ENCODE results near the gene IFT80.

Gene IFT80

DNA sequence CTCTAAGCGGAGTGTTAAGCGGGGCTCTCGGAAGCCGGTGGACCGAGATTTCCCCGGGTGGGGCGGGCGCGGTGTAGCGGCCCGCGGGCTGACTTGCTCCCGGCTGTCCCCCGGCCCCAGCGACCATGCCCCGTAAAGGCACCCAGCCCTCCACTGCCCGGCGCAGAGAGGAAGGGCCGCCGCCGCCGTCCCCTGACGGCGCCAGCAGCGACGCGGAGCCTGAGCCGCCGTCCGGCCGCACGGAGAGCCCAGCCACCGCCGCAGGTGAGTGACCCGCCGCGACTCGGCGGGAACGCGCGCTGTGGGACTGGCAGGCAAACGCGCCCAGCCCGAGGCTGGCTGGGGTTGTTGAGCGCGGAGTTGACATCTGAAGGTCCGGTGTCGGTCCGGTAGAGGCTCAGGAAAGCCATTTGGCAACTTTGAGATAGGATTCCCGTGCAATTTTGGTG, 1.7 kb upstream of the IFT80 start:
- DNase-seq (ENCODE audit: low spot score): no peak

DNA sequence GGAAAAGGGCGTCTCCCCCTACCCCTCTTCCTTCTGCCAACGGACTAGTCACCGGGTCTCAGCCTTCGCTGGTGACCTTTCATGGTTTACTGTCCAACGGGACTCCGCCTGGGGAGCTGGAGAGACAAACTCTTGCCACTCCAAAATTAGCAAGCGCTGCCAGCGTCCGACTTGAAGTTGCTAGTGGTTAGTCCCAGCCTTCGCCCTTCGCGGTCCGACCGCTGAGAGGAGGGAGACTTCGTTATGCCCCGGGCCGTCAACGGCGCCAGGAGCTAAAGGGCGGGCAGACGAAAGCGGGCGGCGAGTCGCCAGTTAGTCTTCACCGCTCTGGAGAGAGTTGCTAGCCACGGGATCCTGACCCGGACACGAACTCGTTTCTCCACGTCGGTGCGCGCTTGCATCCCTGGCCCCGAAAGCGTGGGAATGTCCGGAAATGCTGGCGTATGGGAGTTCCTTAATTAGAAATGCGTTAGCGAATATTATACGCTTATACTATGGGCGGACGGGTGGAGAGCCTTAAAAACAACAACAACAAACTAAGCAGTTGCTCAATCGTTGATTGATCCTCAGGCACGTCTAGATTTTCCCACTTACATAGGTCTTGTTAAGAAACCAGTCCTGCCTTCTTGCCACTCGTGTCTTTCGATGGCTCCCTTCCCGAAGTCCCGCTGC, 1.1 kb upstream of the IFT80 start:
- no peak for DNase-seq (ENCODE audit: low spot score)

DNA sequence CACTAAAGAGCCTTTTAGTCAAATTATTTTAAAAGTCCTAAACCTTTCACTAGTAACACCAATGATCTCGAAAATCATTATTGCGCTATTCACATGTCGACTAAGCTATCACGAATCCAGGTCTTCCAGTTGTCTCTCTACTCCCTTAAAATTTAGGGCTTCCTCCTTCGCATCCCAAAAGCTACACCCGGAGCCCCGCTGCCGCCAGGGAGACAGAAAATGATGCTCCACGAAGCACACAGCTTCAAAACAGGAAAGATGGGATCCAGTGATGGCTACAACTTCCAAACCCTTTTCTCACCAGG, 253 bp downstream of the IFT80 start:
- no peak for DNase-seq (ENCODE audit: low spot score)

DNA sequence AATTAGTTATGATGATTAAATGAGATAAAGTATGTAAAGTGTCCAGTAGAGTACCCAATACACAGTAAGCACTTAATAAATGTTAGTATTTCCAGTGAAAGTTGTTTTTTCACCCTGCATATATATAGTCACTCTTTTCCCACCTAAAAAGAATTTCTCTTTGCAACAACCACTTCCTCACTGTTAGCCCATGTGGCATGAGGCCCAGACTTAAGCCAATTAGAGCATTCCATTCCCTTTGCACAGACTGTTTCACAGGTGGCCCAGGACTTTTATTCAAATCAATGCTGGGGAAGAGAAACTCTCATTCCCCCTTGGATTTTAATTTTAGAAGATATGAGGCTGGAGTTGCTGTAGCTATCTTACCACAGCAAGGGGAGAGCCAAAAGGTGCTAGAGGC, 3.7 kb downstream of the IFT80 start:
- no peak for DNase-seq (ENCODE audit: low spot score)

DNA sequence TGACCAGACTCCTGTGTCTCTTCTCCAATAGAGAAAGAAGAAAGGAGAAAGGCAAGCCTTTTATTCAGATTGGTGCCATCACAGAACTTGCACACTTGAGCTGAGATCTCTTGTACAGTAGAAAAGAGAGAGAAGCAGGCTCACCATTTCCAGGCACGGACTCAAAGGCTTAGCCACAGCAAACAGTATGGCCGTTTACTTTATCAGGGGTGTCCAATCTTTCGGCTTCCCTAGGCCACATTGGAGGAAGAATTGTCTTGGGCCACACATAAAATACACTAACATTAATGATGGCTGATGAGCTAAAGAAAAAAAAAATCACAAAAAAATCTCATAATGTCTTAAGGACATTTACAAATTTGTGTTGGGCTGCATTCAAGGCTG, 5.0 kb downstream of the IFT80 start:
- no peak for DNase-seq (ENCODE audit: low spot score)

DNA sequence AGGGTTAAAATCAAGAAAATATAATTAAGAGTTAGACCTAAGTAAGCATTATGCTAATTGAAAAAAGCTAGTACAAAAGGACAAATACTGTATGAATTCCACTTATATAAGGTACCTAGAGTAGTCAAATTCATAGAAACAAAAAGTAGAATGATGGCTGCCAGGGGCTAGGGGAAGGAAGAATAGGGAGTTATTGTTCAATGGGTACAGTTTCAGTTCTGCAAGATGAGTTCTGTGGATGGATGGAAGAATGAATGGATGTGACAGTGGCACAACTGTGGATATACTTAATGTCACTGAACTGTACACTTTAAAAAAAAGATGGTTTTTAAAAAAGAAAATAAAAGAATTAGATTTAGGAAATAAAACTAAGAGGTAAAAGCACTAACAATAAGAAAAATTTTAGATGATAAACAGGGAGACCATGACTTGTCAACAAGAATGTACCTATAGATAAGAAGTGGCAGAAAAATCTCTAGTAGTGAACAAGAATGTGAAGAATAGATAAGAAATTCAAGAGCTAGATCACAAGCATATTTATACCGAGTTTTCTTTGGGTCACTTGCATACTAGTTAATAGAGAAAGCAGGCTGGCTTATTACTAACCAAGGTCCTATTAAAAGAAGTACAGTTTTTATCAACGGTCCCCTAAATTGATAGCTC, 5.5 kb downstream of the IFT80 start:
- DNase-seq (ENCODE audit: low spot score): no peak

DNA sequence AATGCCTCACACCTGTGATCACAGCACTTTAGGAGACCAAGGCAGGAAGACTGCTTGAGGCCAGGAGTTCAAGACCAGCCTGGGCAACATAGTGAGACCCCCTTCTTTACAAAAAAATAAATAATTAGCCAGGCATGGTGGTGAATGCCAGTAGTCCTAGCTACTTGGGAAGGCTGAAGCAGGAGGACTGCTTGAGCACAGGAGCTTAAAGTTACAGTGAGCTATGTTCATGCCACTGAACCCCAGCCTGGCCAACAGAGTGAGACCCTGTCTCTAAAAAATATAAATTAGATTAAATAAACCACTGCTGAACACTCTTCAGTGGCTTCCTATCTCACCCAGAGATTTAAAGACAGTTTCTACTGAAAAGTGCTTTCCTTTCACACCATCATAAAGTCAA, 6.2 kb downstream of the IFT80 start:
- no peak for DNase-seq (ENCODE audit: low spot score)

DNA sequence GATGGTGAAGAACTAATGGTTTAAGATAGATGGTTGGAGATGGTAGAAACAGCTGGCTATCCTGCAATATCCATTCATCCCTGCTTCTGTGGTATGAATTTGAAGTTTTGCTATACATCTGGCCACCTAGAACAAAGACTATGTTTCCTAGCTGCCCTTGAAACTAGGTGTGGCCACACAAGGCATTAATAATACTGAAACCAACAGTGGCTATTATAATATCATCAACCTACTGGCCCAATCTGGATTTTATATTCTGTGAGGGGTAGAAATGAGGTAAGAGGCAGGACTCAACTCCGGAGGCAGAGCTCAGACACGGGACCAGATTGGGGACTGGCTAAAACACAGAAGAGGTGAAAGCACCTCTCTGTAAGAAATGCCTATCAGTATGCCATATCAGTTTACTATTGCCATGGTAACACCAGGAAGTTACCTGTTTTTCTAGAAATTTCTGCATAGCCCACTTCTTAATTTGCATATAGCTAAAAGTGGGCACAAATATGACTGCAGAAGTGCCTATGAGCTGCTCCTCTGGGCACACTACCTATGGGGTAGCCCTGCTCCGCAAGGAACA, 8.4 kb downstream of the IFT80 start:
- no peak for DNase-seq (ENCODE audit: low spot score)

DNA sequence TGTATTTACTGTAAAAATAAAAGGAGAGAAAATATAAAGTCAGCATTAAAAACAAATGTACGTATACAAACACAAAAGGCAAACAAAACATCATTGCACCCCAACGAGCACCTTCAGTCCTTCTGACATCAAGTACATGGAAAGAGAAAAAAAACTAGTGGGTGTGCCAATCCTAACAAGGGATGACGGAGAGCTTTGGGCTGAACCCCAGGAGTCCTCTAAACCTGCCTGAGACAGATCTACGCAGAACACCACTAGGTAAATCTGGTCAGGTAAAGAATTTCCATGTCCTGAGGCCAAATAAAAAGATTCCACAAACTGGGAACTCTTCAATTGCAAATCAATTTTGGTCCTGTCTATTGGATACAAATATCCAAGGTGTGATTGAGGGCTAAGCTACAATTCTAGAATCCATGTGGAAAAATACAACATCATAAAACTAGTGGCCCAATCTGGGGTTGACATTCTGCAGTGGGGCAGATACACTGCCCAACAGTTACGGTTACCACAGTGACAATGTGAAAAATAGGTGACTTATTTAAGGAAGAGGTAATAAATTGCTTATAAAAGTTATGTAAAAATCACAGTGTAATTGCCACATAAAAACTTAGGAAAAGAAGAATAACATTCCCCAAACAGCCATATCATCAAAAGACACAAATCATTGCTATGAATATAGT, 14.2 kb downstream of the IFT80 start:
- no peak for DNase-seq (ENCODE audit: low spot score)

DNA sequence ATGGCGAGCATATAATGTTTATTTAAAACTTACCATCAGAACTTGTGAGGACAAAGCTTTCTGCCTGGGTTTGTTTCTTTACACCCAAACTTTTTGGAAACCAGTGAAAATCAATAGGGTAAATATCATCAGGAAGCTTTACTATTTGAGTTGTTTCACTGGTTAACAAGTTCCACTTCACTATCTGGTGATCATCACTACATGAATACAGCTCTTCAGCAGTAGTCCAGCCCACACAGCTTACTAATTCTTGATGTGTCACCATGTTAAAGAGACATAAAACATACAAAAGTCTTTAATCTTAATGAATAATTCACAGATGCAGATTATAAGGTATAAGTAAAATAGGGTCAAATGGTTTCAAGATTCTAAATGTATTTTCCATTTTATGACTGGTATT, 17.6 kb downstream of the IFT80 start:
- peak; percentile 57 for DNase-seq (ENCODE audit: low spot score)

DNA sequence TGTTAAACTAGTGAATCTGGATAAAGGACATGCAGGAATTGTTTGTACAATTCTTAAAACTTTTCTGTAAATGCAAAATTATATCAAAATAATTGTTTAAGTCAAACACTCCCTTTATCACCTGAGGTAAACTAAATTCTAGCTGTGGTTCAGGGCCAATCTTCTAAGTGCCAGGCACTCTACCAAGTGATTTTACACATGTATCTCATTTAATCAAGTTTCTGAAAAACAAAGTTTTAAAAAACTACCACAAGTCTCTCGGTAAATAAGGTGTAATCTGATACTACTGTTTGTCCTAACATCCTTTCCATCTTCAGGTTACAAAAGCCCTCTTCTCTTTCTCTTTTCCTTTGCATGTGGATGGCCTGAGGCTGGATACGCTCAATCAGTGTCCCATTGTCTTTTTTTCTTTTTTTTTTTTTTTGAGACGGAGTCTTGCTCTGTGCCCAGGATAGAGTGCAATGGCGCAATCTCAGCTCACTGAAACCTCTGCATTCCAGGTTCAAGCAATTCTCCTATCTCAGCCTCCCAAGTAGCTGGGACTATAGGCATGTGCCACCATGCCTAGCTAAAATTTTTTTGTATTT, 19.3 kb downstream of the IFT80 start:
- DNase-seq (ENCODE audit: low spot score): peak; percentile 56

DNA sequence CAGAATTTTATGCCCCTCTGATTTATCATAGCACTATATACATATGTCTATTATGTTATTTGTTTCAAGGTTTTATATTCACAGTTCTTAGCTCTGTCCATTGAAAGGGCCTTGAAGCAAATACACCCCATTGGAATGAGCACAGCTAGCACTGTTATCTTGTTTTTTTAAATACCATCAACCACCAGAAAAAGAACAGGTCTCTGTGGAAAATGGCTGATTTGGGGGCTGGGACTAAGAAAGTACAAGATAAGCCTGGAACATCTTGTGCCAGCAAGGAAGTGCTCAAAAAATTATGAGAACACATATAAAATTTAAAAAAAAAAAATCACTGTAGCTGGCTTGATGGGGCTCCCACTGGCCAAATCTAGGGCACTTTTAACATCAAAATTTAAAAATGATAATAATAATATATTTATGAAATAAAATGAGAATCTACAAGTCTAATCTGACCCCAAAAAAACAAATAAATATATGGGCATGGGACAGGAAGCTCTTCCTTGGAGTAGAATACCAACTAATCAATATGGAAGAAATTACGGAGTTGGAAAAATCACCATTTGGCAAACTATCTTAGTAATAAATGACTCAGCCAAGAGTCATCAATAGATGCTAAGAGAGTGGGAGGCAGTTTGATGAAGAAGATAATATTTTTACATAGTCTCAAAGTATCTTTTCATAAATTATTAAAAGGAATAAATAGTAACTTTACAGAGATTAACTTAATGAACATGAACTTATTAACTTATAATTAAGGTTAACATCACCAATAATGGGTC, 20.5 kb downstream of the IFT80 start:
- no peak for DNase-seq (ENCODE audit: low spot score)

DNA sequence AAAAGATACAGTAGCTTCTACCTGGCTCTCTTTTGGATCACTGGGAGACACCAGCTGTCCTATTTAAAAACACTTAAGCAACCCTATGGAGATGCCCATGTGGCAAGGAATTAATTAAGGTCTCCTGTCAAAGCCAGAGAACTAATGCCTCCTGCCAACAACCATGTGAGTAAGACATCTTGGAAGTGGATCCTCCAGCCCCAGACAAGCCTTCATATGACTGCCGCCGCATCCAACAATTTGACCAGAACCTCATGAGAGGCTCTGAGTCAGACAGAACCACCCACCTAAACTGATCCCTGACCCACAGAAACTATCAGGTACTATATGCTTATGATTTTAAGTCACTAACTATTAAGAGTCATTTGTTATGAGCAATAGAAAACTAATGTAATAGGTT, 22.3 kb downstream of the IFT80 start:
- DNase-seq (ENCODE audit: low spot score): no peak

DNA sequence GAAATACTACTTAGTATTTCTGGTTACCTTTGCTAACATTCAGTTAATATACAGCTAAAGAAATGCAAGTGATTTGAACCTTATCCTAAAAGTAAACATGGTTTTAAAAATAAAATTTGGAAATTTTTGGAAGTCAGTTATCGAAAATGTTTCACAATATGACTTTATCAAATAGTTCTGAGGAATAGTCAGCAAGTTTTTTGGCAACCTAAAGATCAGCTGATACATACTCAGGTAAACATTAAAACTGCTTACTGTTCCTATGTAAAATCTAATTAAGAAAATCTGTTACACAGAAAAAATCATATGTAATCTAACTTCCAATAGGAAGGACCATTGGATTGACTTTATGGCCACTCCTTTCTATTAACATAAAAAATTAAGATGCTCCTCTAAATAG, 24.1 kb downstream of the IFT80 start:
- no peak for DNase-seq (ENCODE audit: low spot score)

DNA sequence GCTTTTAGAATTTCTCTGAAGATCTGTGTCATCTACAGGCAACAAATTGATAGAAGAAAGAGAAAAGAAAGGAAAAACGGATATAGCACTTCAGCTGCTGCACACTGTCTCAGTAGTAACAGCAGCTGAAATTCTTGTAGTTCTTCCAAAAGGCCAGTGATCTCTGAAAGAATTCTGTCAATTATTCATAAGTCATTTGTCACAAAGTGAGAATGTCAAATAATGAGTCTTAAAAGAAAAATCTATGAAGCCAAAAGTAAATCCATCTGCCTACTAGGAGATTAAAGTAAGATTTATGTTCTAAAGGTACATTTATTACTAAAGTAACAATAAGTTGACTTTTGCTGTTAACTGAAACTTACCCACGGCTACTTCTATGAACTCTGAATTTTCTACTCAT, 24.6 kb downstream of the IFT80 start:
- no peak for DNase-seq (ENCODE audit: low spot score)

DNA sequence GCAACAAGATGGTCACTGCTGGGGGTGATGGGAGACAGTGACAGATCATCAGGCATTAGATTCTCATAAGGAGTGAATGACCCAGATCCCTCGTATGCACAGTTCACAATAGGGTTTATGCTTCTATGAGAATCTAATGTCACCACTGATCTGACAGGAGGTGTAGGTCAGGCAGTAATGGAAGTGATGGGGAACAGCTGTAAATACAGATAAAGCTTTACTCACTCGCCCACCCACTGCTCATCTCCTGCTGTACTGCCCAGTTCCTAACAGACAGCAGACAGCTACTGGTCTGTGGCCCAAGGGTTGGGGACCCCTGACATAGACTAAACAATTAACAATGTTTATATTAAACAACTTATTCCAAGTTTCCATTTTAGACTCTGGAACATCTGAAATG, 25.4 kb downstream of the IFT80 start:
- DNase-seq (ENCODE audit: low spot score): no peak

DNA sequence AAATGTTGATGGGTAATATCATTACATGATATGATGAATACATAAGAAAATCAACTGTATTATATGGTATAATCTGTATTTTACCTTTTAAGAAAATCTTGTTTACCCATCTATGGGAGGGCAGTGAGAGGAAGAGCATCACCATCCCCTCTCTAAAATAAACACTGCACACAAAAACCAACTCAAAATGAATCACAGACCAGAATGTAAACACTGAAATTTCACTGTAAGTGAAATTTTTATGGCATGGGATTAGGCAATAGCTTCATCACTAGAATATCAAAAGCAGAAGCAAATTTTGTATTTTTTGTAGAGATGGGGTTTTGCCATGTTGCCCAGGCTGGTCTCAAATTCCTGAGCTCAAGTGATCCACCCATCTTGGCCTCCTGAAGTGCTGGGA, 26.2 kb downstream of the IFT80 start:
- no peak for DNase-seq (ENCODE audit: low spot score)

DNA sequence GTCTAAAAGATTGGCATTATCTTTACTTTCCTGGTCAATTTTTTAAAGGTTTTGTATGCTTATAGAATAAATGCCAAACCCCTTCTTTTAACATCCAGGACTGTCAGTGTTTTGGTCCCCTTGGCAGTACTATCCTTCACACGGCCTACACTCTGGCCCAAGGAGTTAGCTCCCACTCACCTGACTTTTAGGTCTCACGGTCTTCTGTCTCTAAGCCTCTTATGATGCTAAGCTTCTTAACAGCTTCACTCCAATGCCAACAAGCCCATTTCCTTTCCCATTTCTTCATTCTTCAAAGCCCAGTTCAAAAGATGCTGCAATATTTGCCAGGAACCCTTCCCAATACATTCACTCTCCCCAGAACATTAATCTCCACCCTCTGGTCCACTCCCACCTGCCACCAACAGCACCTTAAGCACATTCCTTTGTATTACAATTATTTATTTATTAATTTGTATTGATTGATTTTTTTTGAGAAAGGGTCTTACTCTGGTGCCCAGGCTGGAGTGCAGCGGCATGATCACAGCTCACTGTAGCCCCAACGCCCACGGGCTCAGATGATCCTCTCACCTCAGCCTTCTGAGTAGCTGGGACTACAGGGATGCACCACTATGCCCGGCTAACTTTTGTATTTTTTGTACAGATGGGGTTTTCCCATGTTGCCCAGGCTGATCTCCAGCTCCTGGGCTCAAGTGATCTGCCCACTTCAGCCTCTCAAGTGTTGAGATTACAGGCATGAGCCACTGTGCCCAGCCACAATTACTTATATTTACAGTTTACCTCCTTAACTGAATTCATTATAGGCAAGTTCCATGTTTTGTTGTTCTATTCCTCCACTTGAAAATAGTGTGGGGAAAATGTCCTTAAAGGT, 27.8 kb downstream of the IFT80 start:
- no peak for DNase-seq (ENCODE audit: low spot score)

DNA sequence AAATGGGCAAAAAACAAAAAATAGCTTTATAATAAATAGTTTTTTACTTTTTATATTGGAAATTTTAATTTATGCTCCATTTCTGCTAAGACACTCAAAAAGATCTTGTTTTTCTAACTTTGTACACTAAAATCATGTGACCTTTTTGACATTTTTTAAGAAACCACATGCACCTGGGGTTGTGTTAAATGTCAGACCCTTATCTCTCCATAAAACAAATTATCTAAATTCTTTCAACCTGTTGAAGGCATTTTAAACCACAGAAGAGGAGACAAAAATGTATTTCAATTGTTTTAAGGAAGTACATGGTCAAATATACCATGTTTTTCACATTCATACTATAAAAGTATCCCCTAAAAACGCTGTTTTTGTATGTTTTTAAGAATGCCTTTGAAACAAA, 29.2 kb downstream of the IFT80 start:
- DNase-seq (ENCODE audit: low spot score): no peak

DNA sequence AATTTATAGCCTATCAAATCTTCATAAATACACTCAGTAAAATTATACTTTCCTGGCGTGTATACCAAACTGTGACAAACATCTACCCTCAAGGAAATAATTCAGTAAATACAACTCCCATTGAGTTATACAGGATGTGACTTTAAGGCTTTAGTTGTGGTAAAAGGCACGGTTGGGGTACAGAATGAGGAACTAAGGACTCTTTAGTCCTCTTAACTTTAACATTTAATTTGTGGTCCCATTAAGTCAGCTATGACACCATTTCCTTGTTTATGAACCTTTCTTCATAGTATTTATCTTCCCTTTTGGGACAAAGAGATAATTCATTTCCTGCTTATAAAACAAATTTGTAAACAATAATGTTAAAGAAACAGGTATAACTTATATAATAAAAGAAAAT, 30.2 kb downstream of the IFT80 start:
- no peak for DNase-seq (ENCODE audit: low spot score)

DNA sequence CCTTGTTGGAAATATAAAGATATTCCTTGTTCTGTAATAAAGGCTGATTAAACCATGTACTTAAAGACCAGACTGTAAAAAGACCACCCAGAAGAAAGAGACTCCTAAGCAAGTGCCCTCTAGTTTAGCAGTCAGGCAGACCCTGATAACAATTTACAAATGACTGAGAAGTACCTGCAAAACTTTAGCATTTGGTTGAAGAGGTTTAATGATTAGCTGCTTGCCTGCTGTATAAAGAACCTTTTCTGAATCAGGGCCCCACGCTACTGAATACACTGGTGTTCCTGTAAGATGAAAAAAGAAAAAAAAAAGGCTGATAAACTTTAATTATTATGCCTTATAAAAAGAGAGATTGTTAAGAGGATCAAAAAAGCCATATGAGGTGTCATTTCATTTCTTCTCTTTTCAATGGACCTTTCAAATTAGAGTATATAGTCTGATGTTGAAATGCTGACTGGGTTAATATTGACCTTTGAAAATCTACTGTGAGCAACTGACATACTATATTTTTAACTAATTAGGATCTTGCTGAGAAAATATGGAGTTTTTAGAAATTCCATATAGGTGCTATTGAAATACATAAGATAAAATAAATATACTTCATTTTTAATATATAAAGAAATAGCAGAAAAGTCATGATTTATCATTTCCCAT, 33.0 kb downstream of the IFT80 start:
- peak; percentile 19 for DNase-seq (ENCODE audit: low spot score)
